ENCODE results near the gene RHEB.

The RHEB gene

DNA sequence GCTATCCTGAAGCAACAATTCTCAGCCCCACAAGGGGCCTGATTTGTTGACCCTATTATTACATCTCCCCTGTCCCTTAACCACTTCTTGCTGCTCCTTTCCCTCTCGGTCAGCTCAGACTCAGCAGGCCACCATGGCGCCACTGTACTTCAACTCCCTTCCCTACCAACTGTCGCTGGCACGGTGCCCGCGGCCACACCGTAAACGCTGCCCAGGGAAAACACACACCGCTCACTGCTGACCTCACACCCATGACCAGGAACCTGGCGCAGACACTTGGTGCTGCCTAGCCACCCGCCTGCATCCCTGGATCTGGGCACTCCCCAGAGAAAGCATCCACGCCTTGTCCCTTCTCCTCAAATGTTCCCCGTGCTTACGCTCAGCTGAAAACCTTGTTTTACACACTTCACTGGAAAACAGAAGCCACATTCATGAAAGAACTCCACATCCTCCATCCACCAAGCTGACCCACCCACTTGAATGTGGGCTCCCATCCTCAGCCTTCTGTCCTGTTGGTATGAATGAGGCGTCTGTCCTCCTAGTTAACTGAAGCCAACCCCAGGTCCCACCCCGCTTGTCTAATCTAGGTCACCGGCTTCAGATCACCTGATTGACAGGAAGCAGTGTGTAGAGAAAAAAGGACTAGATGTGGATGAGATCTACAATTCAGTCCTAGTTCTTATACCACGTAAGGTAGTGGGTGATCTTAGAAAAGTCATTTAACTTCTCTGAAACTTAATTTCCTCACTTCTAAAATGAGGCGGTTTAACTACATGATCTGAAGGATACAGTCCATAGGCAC lies 51.3 kb downstream of the RHEB start:
- no peak for DNase-seq

DNA sequence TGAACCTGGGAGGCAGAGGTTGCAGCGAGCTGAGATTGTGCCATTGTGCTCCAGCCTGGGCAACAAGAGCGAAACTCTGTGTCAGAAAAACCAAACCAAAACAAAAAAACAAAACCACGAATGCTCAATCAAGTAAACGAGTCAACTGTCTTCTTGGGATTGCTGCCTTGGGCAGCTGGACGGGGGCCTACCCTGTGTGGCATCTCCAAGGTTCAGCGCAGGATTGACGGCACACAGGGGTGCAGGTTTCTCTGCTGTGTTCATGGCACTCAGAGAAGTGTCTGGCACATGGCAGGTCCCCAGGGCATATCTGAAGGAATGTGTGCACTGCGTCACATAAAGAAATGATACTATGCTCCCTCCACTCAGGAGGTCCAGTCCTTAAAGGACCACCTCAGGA lies 54.5 kb downstream of the RHEB start:
- no peak for DNase-seq

DNA sequence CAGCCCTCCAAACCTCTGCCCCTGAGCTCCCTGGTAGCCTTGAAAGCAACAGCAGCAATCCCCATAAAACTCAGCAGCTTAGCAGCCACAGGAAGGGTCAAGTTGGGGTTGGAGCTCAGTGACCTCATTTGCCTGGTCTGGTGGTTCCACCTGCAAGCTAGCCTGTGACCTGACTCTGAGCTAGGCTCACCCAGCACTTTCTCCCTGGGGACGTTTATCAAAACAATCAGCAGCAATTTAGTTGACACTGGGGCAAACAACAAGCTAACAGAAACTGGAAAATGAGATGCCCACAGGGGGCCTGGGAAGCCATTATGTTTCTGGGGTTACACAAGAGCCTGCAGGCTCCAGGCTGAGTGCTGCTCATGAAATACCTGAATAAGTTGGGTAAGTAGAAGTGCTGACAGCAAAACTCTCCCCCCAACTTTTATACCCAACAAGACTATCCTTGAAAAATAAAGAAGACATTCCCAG lies 57.4 kb downstream of the RHEB start:
- DNase-seq, result no peak

DNA sequence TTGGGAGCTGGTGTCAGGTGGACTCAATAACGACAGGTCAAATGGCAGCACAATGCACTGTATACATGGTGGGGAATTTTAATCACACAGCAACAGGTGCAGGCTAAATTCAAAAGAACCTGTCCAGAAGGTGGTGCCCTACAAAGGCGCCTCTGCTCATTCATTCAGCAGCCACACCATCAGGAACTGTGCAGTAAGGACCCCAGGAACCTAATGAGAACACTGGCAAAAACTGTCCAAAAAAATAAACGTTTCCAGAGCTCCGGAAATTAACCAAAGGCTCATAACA lies 57.8 kb downstream of the RHEB start:
- DNase-seq, result no peak

DNA sequence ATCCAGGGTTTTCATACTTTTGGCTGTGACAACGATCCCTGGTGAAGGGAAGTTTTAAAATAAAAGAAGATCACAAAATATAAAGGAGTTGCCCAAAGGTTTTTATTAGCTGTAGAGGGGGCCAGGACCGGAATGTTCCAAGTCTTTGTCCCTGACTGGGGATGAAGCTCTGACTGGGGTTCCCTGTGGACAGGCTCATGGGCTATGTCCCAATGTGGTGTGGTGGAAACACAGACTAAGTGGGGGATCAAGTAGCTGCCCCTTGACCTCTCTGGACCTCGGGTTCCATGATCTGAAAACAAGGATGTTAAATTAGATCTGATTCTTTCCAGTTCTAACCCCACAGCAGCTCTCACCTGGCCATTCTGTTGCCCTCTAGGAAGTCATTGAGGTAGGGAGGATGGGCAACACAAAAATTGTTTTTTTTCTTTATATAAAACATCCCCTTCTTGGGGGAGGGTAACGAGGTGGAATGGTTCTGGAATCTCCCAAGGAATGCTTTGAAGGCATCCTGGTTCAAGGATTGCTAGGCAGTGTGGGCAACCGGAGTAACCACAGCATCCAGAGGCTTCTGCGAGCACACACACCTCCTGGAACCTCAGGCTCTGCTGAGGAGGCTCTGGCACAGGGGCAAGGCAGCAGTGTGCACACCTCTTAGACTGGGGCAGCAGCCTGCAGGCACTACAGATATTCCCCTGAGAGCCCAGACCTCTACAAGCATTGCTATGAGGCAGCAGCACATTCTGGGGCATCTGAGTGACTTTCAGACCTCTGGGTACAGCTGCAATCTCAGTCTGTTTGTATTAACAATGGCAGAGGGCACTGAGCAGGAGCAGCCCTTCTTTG lies 58.4 kb downstream of the RHEB start:
- DNase-seq, result no peak

DNA sequence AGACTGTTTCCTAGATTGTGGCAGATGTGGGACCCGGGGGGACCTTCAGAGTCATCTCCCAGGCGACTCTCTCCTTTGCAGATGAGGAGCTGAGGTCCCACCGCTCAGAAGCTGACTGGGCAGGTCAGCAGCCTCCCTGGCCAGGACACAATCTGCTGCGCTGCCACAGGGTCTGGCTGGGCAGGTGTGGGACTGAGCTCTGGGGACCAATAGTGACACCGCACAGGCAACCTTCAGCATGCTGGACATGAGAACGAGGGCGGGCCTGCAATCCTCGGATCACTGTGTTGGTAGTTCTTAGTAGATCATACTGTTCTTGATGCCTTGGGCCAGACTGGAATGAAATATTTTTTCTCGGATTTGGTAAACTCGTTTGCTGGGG lies 59.2 kb downstream of the RHEB start:
- no peak for DNase-seq

DNA sequence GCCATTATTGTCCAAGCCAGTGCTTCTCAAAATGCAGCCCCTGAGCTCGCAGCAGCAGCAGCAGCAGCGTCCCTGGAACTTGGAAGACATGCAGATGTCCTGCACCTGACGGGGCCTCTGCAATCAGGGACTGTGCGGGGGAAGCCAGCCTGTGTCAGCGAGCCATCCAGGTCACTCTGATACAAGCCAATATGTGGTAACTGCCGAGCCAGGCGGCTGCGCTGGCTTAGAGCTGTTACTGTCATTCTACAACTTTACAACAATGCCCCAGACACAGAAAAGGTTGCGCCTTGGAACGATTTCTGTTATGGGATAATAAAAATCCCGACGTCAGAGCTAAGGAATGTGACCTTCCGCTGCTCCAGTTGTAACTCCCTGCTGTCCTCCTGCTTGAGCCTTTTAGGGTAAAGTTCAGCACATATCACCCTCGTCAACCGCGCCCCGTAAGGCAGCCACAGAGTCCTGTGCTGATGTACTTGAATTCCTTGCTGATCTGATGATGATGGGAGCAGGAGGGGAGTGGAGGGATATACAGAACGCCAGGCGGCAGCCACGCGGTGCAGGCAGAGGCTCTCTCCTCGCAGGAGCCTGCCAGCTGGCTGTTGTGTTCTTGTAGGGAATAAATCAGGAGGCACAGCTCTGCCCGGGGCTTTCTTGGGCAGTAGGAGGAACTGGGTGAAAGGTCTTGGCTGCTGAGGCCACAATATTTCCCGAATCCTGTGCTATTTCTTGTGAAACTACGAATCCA lies 59.8 kb downstream of the RHEB start:
- DNase-seq, result no peak

DNA sequence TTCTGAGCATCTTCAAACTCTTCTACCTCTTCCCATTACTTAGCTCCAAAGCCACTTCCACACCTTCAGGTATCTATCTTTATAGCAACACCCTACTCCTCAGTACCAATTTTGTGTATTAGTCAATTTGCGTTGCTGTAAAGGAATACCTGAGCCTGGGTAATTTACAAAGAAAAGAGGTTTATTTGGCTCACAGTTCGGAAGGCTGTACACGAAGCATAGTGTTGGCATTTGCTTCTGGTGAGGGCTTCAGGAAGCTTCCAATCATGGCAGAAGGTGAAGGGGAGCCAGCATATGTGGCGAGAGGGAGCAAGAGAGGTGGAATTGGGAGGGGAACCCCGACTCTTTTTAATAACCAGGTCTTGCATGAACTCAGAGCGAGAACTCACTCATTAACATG lies 62.2 kb downstream of the RHEB start:
- no peak for DNase-seq

DNA sequence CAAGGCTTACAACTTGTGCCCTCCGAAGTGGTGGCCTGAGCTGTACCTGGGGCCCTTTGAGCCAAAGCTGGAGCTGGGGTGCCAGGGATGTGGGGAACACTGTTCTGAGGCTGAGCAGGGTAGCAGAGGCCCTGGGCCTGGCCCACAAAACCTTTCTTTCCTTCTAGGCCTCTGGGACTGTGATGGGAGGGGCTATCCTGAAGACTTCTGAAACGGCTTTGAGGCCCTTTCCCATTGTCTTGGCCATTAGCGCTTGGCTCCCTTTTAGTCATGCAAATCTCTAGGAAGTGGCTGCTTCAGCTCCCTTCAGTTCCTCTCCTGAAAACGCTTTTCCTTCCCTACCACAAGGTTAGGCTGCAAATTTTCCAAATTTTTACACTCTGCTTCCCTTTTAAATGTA lies 62.9 kb downstream of the RHEB start:
- DNase-seq, result no peak

DNA sequence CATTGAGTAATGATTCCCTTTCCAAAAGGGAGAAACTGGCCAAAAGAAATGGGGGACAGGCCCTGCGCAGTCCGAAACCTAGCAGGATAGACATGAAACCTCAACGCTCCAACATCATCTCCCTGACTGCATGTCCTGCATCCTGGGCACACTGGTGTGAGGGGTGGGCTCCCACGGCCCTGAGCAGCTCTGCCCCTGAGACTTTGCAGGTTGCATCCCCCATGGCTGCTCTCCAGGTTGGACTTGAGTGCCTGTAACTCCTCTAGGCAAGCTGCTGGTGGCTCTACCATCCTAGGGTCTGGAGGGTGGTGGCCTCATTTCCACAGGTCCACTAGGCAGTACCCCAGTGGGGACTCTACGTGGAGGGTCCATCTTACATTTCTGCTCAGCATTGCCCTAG lies 63.4 kb downstream of the RHEB start:
- DNase-seq, result no peak

DNA sequence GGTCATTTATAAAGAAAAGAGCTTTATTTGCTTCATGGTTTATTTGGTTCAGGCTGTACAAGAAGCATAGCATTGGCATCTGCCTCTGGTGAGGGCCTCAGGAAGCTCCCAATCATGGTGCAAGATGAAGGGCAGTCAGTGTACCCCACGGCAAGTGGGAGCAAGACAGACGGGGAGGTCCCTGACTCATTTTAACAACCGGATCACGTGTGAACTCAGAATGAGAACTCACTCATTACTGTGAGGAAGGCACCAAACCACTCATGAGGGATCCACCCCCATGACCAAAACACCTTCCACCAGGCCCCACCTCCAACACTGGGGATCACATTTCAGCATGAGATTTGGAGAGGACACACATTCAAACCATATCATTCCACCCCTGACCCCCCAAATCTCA lies 64.0 kb downstream of the RHEB start:
- no peak for DNase-seq

DNA sequence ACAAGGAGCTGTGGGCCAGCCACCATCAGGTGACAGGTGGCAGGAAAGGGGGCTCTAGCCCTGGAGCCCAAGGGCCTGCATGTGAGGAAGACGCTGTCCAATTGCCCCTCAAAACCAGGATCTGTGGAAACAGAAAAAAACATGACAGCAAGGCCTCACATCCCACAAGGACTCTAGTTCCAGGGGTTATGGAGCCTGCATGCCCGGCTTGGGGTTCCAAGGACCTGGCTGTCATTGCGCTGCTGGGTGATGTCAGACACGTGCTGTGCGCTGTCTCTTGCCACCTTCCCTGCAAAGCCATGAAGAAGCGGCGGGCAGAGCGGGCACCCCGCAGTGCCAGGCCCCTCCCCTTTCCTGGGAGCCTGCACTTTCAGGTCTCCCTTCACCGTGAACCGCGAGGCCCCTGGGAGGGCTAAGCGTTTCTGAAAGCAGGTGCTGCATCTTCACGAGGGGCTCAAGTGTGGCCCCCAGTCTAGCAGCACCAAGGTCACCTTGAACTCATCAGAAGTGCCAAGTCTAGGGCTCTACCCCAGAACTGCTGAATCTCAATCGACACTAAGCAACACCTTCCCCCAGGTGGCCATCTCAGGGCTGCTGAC lies 64.7 kb downstream of the RHEB start:
- no peak for DNase-seq

DNA sequence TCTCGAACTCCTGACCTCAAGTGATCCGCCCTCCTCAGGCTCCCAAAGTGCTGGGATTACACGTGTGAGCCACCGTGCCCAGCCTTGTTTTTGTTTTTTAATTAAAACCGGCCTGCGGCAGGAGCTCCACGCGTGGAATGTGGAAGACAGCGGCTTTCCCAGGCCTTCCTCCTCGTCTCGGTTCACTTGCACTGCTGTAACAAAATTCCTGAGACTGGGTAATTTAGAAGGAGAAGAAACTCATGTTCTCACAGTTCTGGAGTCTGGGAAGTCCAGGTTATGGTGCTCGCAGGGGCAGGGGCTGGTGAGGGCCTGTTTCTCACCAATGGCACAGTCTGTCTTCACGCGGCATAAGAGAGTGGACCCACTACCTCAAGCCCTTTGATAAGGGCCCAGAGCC lies 65.4 kb downstream of the RHEB start:
- DNase-seq, result no peak

DNA sequence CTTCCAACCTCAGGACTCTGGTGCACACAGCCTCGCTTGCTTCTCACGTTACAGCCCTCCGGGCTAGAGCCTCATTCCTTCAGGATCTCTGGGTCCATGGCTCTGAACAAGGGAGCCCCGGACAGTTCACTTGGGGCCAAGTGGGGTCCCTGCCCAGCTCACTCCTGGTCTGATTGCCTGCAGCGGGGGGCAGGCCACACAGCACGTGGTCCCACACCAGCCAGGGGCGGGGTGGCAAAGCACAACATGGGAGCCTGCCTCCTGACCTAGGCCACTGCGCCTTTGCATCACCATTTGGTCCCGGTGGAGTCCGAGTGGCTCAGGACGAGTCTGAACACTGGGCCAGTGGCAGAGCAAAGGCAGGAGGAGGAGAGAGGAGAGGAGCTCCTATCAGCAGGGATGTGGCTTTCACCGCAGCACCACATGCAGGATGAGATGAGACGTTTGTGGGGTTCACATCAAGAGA lies 66.3 kb downstream of the RHEB start:
- no peak for DNase-seq

DNA sequence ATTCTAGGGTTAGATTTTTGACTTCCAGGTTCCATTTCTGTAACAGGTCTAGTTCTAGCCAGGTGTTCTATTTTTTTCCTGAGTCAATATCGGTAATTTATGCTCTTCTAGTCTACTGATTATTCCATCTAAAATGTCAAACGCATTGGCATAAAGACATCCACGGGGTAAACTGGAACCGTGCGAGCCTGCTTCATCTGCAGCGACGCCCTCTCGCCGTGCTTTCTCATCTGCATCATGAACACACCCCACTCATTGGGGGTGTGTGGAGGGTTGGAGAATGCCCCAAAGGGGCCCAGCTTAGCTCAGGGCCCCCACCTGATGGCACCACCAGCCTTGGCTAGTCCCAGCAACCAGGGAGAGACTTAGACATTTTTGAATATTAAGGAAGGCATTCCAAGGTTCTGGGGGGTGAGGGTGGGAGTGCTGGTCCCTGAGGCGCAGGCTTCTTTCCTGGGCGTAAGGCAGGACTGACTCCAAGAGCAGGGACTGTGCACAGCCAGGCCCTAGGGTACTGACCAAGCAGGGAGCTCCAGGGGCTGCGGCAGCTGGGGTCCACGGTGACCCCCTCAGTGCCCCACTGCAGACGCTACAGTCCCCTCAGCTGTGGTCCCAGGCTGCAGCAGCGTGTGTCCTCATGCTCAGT lies 66.9 kb downstream of the RHEB start:
- DNase-seq, result no peak

DNA sequence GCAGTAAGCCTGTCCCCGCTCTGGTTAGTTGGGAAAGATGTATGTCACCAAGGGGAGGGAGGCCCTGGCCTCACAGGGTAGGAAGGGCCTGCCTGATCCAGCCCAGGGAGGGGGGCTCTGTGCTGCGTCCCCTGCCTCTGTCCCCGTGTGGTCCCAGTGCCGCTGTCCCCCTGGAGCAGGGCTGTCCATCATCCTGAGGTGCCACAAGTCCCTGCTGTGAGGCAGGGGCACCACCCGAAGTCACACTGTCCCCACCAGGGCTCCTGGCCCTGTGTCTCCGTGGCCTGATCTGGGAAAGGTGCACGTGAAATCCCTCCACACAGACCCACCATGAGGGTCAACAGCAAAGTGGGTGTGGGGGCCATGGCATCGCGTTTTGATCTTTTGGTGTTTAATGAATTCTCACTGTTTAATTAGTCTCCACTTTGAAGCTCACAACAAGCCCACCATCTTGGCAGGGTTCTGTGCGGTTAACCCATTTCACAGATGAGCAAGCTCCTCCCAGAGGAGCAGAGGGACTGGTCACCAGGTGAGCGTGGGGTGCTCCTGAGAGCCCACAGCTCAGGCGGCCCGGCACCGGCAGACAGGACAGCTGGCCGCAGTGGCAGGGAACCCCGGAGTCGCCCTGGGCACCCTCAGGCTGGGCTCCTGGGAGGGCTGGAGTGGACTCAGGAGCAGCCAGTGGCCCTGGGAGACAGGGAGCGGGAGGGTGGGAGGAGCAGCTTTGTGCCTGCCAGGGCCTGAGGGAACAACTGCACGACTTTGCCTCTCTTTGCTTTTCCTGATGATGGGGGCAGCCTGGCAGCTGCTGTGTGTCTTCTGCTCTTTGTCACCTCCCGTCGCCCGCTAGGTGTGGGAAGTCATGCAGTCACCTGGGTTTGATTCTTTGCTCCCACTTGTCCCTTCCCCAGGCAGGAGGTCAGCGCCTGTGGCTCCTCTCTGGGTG lies 67.8 kb downstream of the RHEB start:
- DNase-seq, result no peak

DNA sequence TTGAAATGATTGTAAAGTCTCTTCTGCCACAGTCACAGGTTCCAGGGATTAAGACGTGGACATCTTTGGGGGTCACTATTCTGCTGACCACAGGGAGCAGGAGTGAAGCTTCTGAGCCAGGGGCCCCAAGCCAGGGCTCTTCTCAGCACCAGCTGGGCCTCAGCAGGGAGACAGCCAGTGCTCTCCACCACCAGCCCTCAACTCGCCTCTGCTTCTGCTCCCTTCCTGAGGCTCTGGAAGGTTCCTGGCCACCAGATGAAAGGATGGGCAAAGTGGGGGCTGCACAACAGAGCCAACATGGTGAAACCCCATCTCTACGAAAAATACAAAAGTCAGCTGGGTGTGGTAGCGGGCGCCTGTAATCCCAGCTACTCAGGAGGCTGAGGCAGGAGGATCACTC lies 68.5 kb downstream of the RHEB start:
- no peak for DNase-seq

DNA sequence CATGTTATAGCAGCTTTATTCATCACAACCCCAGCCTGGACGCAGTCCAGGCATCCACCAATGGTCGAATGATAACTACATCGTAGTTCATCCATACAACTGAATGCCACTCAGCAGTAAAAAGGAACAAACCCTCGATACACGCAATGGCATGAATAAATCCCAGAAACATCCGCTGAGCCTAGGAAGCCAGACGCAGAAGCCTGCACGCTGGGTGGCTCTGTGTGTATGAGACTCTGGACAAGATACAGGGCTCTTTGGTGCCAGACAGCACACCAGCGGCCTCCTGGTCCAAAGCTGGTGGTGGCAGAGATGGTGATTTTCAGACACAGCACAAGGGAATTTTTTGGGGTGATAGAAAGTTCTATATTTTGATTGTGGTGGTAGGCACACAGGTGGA lies 69.7 kb downstream of the RHEB start:
- DNase-seq, result no peak

DNA sequence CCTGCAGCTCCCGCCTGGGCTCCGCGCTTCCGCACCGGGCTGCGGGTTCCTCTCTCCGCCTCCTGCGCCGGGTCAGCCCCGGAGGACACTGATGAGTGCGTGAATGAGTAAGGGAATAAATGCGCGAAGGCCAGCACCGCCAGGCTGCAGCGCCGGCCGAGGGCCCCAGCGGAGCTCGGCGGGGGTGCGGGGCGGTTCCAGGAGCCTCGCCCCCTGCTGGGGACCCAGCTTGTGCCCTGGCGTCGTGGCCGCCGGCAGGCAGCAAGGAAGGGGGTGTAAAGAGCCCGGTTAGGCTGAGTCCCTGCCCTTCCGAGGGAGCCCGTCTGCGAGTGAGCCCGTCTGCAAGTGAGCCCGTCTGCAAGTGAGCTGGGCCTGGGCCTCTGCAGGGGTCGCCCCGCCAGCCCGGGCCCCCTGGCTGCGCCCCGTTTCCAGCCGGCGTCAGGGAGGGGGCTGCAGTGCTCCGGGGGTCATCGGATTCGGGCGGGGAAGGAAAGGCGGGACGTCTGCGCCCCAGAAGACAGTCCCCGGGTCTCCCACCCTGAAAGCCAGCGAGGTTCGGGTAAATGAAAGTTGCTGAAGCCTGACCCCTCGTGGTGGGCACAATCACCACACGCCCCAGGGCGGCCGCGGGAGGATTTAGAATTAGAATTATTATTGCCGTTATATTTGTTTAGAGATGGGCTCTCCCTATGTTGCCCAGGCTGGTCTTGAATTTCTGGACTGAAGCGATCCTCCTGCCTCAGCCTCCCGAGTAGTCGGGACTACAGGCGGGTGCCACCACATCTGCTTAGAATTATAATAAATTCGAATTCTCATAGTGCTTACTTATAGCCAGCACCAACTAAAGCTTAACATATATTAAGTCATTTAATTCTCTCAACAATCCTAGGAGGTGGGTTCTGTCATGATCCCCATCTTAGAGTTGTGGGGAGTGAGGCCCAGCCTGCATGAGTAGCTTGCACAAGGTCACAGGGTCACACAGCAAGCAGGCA lies 71.1 kb downstream of the RHEB start:
- DNase-seq, result peak; percentile 80 to 82

DNA sequence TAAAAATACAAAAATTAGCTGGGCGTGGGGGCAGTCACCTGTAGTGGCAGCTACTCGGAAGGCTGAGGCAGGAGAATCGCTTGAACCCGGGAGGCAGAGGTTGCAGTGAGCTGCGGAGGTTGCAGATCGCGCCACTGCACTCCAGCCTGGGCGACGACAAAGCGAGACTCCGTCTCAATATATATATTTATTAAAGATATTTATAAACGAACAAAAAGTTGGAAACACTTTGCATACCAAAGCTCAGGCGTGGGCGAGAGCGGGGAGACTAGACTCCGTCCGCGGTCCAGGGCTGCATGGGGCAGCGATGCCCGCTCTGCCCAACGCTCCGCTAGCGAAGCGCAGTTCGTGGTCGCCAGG lies 71.8 kb downstream of the RHEB start:
- no peak for DNase-seq
